DMS153 (cell line): Measurements from ENCODE around the gene HNRNPDL.
A peak's percentile ranks its signal among the peaks of the same experiment; 100 is the strongest.
"Not testable (repeated sequence)": the region's sequence is repeated elsewhere in the genome, so short reads cannot be mapped to it uniquely, and the experiment has no call there.

Source experiments
- DNase-seq: peaks from one replicate; lab custom pipeline; 2025; lab: John Stamatoyannopoulos, UW

Gene HNRNPDL

DNA sequence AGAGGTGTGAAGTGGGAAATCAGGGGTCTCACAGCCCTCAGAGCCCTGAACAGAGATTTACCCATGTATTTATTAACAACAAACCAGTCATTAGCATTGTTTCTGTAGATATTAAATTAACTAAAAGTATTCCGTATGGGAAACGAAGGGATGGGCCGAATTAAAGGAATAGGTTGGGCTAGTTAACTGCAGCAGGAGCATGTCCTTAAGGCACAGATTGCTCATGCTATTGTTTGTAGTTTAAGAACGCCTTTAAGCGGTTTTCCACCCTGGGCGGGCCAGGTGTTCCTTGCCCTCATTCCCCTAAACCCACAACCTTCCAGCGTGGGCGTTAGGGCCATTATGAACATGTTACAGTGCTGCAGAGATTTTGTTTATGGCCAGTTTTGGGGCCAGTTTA lies 44.0 kb downstream of the HNRNPDL start:
- not testable (repeated sequence) for DNase-seq

DNA sequence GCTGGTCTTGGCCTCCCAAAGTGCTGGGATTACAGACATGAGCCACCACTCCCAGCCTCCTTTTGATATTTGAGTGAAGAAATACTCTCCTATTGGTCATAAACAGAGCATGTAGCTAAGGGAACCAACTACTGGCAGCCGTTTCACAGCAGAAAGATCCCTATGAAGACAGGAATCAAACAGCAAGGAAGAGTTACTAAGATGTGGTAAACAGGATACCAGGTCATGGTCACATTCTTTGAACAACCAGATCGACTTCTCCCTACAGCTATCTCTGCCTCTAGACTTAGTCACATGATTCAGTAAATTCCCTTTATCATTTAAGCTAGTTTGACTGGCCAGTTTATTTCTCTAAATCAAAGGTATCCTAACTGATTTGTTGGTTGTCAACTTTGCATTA lies 47.5 kb downstream of the HNRNPDL start:
- no peak for DNase-seq

GRCh38 chr4:82381661-82382296 lies 48.5 kb downstream of the HNRNPDL start:
- no peak for DNase-seq

GRCh38 chr4:82381235-82381634 lies 49.0 kb downstream of the HNRNPDL start:
- DNase-seq: no peak

DNA sequence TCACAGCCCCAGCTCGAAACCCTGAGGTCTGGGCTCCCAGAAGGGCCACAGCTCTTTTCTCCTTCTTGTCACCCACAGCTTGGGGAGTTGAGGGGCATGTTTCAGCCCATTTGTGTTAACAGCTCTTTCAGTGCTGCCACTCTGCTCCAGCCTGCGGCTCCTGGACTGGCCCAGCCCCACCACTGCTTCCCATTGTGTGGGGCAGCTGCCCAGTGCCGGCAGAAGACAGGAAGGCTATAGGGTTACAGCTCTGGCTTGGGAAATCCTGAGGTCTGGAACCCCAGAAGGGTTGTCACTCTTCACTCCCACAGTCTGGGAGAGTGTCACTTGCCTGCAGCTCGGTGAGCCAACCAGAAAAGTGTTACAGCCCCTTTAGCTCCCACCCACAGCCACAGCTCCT lies 49.4 kb downstream of the HNRNPDL start:
- no peak for DNase-seq

DNA sequence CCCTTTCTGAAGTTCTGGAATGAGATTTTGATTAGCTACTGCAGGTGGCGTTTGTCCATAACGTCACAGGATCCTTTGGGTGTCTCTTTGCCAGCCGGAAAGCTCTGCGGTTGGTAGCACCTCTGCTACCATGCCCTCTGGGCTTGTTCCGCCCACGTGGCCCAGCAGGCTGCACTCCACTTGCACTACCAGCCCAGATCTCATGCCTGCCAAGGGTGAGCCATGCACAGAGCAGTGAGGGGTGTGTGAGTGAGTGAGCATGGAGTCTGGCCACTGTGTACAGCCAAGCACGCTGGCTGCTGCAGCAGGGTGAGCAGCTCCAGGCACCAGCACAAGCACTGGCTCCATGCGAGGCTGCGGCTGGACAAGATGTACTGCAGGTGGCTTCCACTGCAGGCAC lies 49.9 kb downstream of the HNRNPDL start:
- no peak for DNase-seq

- no peak for DNase-seq
Measured at GRCh38 chr4:82376109-82376508, 54.2 kb downstream of the HNRNPDL start.

DNA sequence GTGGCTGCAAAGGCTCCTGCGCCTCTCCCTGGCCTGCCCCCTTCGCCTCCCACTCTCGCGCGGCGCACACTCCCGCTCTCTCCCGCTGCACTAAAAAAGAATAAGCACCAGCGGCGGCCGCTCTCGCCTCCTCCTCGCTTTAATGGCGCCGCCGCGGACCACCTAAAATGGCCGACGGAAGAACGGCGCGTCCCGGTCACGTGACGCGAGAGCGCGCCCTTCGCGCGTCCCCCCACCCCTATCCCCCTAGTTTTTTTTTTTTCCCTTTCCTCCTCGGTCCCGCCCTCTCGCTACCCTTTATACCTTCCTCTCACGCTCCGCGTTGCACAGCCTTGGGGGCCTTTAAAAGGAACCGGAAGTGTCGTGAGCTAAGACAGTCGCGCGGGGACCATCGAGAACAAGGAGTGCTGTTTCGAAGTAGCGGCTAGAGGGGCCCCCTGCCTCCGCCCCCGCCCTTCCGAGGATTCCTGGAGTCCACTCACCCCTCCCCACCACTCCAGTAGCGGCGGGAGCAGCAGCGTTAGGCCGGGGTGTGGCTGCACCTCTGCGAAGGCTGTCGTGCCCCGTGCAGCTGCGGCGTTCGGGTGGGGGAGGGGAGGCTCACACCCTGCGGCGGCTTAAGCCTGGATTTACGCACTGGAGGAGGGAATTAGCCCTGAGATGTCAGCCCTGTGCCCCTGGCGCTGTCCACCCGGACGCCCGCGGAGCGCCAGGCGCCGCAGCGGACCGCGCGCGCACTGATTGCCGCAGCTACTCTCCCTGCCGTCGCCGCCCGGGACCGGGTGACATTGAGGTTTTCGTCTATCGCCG lies 56.2 kb downstream of the HNRNPDL start, which contains the start of gene HNRNPD:
TSS of gene HNRNPD (minus strand) at position 176 of the 810 bp plus-strand sequence. CDS start 313 bp downstream, outside the sequence.
- peak; percentile 99 for DNase-seq

DNA sequence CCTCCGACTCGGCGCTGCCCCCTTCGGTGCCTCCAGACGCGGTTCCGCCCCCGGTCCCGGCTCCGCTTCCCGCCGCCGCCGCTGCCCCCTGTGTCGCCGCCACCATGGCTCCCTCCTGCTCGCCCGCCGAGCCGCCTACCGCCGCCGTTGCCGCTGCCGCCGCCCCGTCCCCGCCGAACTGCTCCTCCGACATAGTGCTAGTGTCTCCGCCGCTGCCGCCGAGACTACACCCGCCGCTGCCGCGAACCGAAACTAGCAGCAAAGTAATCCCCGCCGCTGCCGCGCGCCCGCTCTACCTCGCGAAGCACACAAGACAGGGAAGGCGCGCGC lies 56.8 kb downstream of the HNRNPDL start:
- no peak for DNase-seq
